Karpas-422 (cell line): ENCODE results near the gene KCTD13. TPM values are rescaled to one million over a fixed set of nuclear protein-coding genes. Genes with fewer than 3 reads are reported as not detected.

Experiments used
- DNase-seq: peaks from one replicate; pipeline ENCODE4 v3.0.0-alpha.2; 2015
- H2AFZ ChIP-seq: fragments of 200-600 bp; sonication (generic); 2 replicates; pipeline ENCODE4 v1.6.1; 2014; ENCODE audit warnings: antibody characterized with exemption, low read length, mixed read lengths
- H3K27ac ChIP-seq: fragments of 200-600 bp; sonication (generic); 2 replicates; pipeline ENCODE4 v1.5.1; 2014; ENCODE audit warnings: mild to moderate bottlenecking, low read length, moderate library complexity
- H3K27me3 ChIP-seq: fragments of 200-600 bp; sonication (generic); 2 replicates; pipeline ENCODE4 v1.6.1; 2014; ENCODE audit warnings: low read length, mixed read lengths
- H3K36me3 ChIP-seq: fragments of 200-600 bp; sonication (generic); 2 replicates; pipeline ENCODE4 v1.6.1; 2014; ENCODE audit warnings: low read length, mixed read lengths; ENCODE audit not compliant: insufficient read depth
- H3K4me1 ChIP-seq: fragments of 200-600 bp; sonication (generic); 2 replicates; pipeline ENCODE4 v1.6.1; 2014; ENCODE audit warnings: mild to moderate bottlenecking, low read length, mixed read lengths
- H3K4me2 ChIP-seq: fragments of 200-600 bp; sonication (generic); 2 replicates; pipeline ENCODE4 v1.6.1; 2014; ENCODE audit warnings: low read length, low read depth, mild to moderate bottlenecking; ENCODE audit not compliant: poor library complexity, severe bottlenecking
- H3K4me3 ChIP-seq: fragments of 200-600 bp; sonication (generic); 2 replicates; pipeline ENCODE4 v1.5.1; 2014; ENCODE audit warnings: mild to moderate bottlenecking, antibody characterized with exemption, low read length, mixed read lengths
- H3K79me2 ChIP-seq: fragments of 200-600 bp; sonication (generic); 2 replicates; pipeline ENCODE4 v1.6.1; 2014; ENCODE audit warnings: mild to moderate bottlenecking, low read length, mixed read lengths
- H3K9ac ChIP-seq: fragments of 200-600 bp; sonication (generic); 2 replicates; pipeline ENCODE4 v1.6.0; 2014; ENCODE audit warnings: low read length
- H3K9me2 ChIP-seq: fragments of 200-600 bp; sonication (generic), shearing (Covaris generic); replicated peaks from 2 replicates; pipeline ENCODE4 v1.6.0; 2014; ENCODE audit warnings: mild to moderate bottlenecking, low read length, moderate library complexity; ENCODE audit not compliant: insufficient read depth
- H3K9me3 ChIP-seq: fragments of 300-700, 200-600 bp; sonication (generic); 2 replicates; pipeline ENCODE4 v1.6.1; 2014; ENCODE audit warnings: low read length, mixed read lengths
- H4K20me1 ChIP-seq: fragments of 200-600 bp; sonication (generic); 2 replicates; pipeline ENCODE4 v1.6.1; 2014; ENCODE audit warnings: mild to moderate bottlenecking, antibody characterized with exemption, low read length, low read depth; ENCODE audit not compliant: insufficient read depth
- total RNA-seq: library from RNA; depleted of rRNA; stranded (reverse); fragments of >200 nt; shearing (Covaris generic); gene quantifications from 2 replicates; pipeline ENCODE4 v1.2.3, GENCODE V29; 2014; ENCODE audit warnings: low replicate concordance

Gene KCTD13
- total RNA-seq, 1 experiment from 2014 or later: 14.2 TPM

DNA sequence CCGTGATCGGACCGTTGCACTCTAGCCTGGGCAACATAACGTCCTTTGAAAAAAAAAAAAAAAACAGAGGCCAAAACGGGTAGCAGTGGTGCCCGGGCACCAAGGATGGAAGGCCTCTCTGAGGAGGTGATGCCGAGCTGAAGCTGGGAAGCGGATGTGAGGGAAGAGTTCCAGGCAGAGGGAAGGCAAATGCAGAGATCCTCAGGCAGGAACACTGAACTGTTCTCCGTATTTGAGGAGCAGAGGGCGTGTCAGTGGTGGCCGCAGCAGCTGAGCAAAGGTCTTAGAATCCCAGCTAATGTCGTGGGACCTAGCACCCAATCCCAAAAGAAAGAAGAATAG is 656 bp upstream of the KCTD13 start:
- peak overlapping the region; percentile 99 for H3K4me2 ChIP-seq
- peaks cover 4% of the 10 kb centered on the region; the same call in 1 of the 2 replicates for H4K20me1 ChIP-seq
- 0 out of 2 replicates have a peak overlapping the region, but pooled peaks have one; percentile 77 for H2AFZ ChIP-seq
- peak overlapping the region; percentile 83 for H3K4me3 ChIP-seq
- no peak overlapping the region for H3K27ac ChIP-seq
- peaks cover 29% of the 10 kb centered on the region for H3K79me2 ChIP-seq
- H3K27me3 ChIP-seq: no peaks in the 10 kb centered on the region
- no peak for DNase-seq
- peaks cover 19% of the 10 kb centered on the region for H3K4me1 ChIP-seq
- H3K9me2 ChIP-seq: no peaks in the 10 kb centered on the region
- peak overlapping the region; percentile 77 for H3K9ac ChIP-seq
- H3K36me3 ChIP-seq: peaks cover 5% of the 10 kb centered on the region; the same call in 1 of the 2 replicates
- no peaks in the 10 kb centered on the region for H3K9me3 ChIP-seq

- Histone ChIP-seq H3K9me2 (no peaks in the 10 kb centered on the region), H2AFZ (no peak overlapping the region), H3K27me3 (no peaks in the 10 kb centered on the region), H3K9ac (peak overlapping the region; percentile 77), H4K20me1 (peaks cover 4% of the 10 kb centered on the region; the same call in 1 of the 2 replicates), H3K79me2 (peaks cover 37% of the 10 kb centered on the region), H3K4me2 (peak overlapping the region; percentile 99), H3K9me3 (no peaks in the 10 kb centered on the region), H3K4me1 (peaks cover 27% of the 10 kb centered on the region), H3K36me3 (peaks cover 14% of the 10 kb centered on the region; the same call in 1 of the 2 replicates), H3K27ac (peak overlapping the region; percentile 8; the same call in 1 of the 2 replicates), H3K4me3 (peak overlapping the region; percentile 83)
- DNase-seq: peak; percentile 52
Measured at GRCh38 chr16:29925105-29925756, 795 bp downstream of the KCTD13 start.

DNA sequence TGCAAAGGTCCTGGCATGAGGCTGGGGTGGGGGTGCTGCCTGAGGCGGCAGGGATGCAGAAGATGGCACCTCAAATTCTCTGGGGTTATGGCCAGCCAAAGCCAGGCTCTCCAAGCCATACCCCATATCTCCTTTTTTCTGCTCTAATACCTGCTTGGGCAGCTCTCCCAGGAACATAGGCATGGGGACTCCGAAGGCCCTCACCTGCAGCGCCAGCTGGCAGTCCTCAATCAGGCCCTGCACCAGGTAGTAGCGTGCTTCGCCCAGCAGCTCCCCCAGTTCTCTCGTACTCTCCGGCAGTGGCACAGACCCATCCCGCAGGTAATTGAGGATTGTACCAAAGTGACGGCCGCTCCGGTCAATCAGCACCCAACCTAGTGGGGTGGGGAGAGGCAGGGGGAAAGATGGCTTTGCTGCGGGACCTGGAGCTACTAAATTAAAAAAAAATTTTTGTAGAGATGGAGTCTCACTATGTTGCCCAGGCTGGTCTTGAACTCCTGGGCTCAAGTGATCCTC is 3.0 kb downstream of the KCTD13 start:
- Histone ChIP-seq H4K20me1 (peaks cover 4% of the 10 kb centered on the region; the same call in 1 of the 2 replicates), H3K9me3 (no peaks in the 10 kb centered on the region), H3K9ac (no peak overlapping the region), H3K36me3 (peaks cover 22% of the 10 kb centered on the region), H3K4me1 (peaks cover 27% of the 10 kb centered on the region), H2AFZ (no peak overlapping the region), H3K79me2 (peaks cover 37% of the 10 kb centered on the region), H3K4me2 (no peak overlapping the region), H3K27ac (no peak overlapping the region), H3K27me3 (no peaks in the 10 kb centered on the region), H3K4me3 (no peak overlapping the region), H3K9me2 (no peaks in the 10 kb centered on the region)
- DNase-seq: no peak

DNA sequence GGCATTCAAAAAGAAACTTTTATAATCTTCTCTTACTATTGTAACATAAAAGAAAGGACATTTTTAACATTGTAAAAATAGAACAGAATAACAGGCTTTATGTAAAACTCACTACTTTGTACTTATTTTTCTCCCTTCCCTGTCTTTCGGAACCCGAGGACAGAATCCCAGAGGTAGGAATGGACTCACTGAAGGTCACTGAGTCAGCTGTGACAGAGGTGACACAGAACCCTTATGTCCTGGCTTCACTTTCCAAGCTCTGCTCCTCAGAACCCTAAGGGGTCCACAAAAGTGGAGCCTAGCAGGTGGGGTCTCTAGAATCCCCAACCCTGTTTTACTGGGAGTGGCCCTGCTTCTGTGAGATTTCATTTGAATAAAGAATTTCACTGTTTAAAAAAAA is 3.7 kb downstream of the KCTD13 start:
- Histone ChIP-seq H3K27ac (no peak overlapping the region), H3K4me1 (peaks cover 27% of the 10 kb centered on the region), H3K79me2 (peaks cover 37% of the 10 kb centered on the region), H3K9me2 (no peaks in the 10 kb centered on the region), H3K9ac (no peak overlapping the region), H3K27me3 (no peaks in the 10 kb centered on the region), H3K4me2 (no peak overlapping the region), H3K4me3 (no peak overlapping the region), H3K9me3 (no peaks in the 10 kb centered on the region), H2AFZ (no peak overlapping the region), H3K36me3 (peaks cover 22% of the 10 kb centered on the region), H4K20me1 (peaks cover 4% of the 10 kb centered on the region; the same call in 1 of the 2 replicates)
- no peak for DNase-seq

DNA sequence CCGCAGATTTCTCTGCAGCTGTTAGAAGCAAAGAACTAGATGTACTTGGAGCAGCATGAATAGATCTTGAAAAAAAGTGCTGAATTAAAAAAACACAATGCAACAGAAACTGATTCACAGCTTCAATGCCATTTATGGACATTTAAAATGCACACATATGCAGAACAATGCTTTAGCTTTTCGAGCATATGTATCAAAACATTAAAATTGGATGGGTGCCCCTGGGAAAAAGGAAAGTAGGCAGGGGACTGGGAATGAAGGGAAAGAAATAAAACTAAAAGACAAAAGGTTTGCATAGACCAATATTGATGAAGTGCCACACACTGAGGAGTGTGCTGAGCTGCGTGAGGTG is 5.0 kb downstream of the KCTD13 start:
- Histone ChIP-seq H3K36me3 (peaks cover 22% of the 10 kb centered on the region), H3K79me2 (peaks cover 37% of the 10 kb centered on the region), H3K9me3 (no peaks in the 10 kb centered on the region), H3K4me1 (peaks cover 20% of the 10 kb centered on the region), H3K27me3 (no peaks in the 10 kb centered on the region), H3K9me2 (no peaks in the 10 kb centered on the region), H3K4me2 (no peak overlapping the region), H3K27ac (no peak overlapping the region), H3K4me3 (no peak overlapping the region), H3K9ac (no peak overlapping the region), H2AFZ (no peak overlapping the region), H4K20me1 (peaks cover 4% of the 10 kb centered on the region; the same call in 1 of the 2 replicates)
- no peak for DNase-seq

DNA sequence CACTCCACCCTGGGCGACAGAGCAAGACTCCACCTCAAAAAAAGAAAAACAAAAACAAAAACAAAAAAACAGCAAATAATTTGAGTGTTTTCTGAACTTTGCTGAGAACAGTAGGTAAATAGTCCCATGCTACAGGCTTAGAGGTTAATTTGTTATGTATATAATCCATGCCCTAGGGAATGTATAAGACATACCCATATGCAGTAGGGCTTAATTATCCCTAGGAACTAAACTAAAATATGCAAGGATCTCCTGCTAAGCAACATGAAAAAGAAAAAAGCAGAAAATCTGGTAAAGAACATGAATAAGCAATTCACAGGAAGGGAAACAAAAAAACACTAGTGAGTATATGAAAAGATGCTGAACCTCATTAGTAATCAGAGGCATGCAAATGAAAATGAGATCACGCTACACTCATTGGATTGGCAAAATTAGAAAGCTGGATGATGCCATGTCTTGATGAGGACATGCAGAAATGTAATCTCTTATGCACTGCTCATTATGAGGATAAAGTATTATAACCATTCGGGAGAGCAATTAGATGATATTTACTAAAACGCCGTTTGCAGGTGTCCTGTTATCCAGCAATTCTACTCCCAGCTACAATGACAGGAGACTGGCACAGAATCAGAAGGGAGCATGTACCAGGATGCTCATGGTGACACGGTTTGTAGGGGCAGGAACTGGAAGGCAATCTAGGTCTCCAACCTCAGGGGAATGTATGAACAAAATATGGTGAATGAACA is 5.6 kb downstream of the KCTD13 start:
- DNase-seq: peak; percentile 40
- H3K79me2 ChIP-seq: peaks cover 32% of the 10 kb centered on the region
- no peak overlapping the region for H2AFZ ChIP-seq
- H3K9me2 ChIP-seq: no peaks in the 10 kb centered on the region
- no peaks in the 10 kb centered on the region for H3K27me3 ChIP-seq
- no peak overlapping the region for H3K4me3 ChIP-seq
- H3K4me1 ChIP-seq: peaks cover 20% of the 10 kb centered on the region
- no peaks in the 10 kb centered on the region for H3K9me3 ChIP-seq
- H3K4me2 ChIP-seq: no peak overlapping the region
- H3K36me3 ChIP-seq: peaks cover 22% of the 10 kb centered on the region
- no peak overlapping the region for H3K27ac ChIP-seq
- no peak overlapping the region for H3K9ac ChIP-seq
- peaks cover 4% of the 10 kb centered on the region; the same call in 1 of the 2 replicates for H4K20me1 ChIP-seq

- Histone ChIP-seq H3K4me2 (no peak overlapping the region), H3K9me2 (no peaks in the 10 kb centered on the region), H4K20me1 (no peaks in the 10 kb centered on the region), H3K4me3 (no peak overlapping the region), H2AFZ (no peak overlapping the region), H3K36me3 (peaks cover 17% of the 10 kb centered on the region), H3K27ac (no peak overlapping the region), H3K27me3 (no peaks in the 10 kb centered on the region), H3K9ac (no peak overlapping the region), H3K79me2 (0 out of 2 replicates have a peak, but pooled peaks cover 8% of the 10 kb centered on the region), H3K9me3 (no peaks in the 10 kb centered on the region), H3K4me1 (peaks cover 8% of the 10 kb centered on the region)
- DNase-seq: no peak
Measured at GRCh38 chr16:29916979-29917378, 9.0 kb downstream of the KCTD13 start.

- no peaks in the 10 kb centered on the region for H3K9me2 ChIP-seq
Measured at GRCh38 chr16:29915590-29916247, 10.3 kb downstream of the KCTD13 start.

More at GRCh38 chr16:29915590-29916247, 10.3 kb downstream of the KCTD13 start:
- no peaks in the 10 kb centered on the region for H3K9me3 ChIP-seq
- no peak for DNase-seq
- no peak overlapping the region for H3K4me2 ChIP-seq
- peaks cover 3% of the 10 kb centered on the region for H3K4me1 ChIP-seq
- no peak overlapping the region for H2AFZ ChIP-seq
- H3K4me3 ChIP-seq: no peak overlapping the region
- peaks cover 11% of the 10 kb centered on the region for H3K36me3 ChIP-seq
- no peak overlapping the region for H3K9ac ChIP-seq
- H3K27me3 ChIP-seq: no peaks in the 10 kb centered on the region
- H3K79me2 ChIP-seq: 0 out of 2 replicates have a peak, but pooled peaks cover 2% of the 10 kb centered on the region
- no peak overlapping the region for H3K27ac ChIP-seq
- H4K20me1 ChIP-seq: no peaks in the 10 kb centered on the region
